ENCODE results near the gene DIS3L2. TPM values are rescaled to one million over a fixed set of nuclear protein-coding genes. Genes with fewer than 3 reads are reported as not detected.

The DIS3L2 gene, protein sequence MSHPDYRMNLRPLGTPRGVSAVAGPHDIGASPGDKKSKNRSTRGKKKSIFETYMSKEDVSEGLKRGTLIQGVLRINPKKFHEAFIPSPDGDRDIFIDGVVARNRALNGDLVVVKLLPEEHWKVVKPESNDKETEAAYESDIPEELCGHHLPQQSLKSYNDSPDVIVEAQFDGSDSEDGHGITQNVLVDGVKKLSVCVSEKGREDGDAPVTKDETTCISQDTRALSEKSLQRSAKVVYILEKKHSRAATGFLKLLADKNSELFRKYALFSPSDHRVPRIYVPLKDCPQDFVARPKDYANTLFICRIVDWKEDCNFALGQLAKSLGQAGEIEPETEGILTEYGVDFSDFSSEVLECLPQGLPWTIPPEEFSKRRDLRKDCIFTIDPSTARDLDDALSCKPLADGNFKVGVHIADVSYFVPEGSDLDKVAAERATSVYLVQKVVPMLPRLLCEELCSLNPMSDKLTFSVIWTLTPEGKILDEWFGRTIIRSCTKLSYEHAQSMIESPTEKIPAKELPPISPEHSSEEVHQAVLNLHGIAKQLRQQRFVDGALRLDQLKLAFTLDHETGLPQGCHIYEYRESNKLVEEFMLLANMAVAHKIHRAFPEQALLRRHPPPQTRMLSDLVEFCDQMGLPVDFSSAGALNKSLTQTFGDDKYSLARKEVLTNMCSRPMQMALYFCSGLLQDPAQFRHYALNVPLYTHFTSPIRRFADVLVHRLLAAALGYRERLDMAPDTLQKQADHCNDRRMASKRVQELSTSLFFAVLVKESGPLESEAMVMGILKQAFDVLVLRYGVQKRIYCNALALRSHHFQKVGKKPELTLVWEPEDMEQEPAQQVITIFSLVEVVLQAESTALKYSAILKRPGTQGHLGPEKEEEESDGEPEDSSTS
- 32.3 and 36.1 TPM in 2 replicates for total RNA-seq

DNA sequence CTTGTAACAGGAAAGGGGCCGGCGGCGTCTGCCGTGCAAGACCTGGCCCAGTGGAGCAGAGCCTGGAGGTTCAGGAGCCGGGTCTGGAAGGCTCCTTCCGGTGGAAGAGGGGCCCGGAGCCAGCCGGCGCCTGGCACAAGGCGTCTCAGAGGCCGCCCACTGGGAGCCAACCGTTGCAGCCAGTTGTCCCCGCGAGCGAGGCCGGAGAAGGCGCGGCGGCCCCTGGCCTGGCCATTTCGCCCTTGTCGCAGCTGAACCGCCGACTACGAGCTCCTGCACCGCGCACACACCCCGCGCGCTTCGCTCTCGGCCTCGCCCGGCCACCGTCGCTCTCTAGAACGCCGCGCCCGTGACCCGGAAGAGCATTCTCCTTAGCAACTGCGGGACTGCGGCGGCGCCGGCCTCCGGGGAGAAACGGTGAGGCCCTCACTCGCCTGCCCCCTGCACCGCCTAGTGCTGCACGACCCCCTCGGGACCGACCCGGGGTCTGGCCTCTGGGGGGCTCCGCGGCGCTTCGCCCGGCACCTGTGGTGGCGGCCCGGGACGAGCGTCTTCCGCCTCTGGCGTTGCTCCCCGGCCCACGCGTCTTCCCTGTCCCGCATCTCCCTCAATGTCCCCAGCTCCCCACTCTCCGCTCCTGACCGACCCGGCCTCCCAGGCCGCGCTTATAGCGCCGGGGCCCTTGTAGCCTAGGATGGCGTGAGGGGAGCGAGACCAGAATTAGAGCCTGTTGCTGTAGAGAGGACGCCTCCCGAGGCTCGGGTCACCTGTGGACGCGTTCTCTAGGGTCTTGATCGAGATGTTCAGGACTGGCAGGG is at the start of gene DIS3L2:
Gene DIS3L2 (plus strand): TSS at position 365 of the 818 bp plus-strand sequence. CDS start 53,215 bp downstream, outside the sequence.

DNA sequence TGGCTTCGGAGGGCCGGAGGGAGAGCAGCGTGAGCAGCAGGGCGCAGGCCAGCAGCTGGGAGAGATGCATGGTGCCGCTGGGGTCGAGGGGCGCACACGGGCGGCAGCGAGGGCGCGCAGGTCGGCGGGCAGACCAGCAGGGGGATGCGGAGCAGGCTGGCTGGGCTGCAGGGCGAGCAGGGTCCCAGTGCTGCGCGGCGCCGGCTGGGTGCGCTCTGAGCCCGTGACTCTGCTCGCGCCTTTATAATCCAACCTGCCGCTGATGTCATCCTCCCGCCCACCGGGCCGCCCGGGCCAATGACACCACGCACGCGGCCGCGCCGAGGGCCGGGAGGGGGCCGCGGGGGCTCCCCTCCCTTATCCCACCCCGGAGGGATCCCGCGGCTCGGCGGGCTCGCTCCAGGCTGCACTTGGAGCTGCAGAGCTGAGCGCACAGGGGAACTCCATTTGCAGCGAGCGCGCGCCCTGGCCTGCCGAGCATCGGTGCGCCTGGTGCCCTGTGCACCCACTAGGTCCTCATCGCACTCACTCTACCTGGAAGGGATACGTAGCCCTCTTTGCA is 35.3 kb upstream of the DIS3L2 start, which contains the start of gene NPPC:
Gene NPPC (minus strand): TSS at position 217 of the 562 bp plus-strand sequence. CDS start 147 bp downstream, at position 70.

DNA sequence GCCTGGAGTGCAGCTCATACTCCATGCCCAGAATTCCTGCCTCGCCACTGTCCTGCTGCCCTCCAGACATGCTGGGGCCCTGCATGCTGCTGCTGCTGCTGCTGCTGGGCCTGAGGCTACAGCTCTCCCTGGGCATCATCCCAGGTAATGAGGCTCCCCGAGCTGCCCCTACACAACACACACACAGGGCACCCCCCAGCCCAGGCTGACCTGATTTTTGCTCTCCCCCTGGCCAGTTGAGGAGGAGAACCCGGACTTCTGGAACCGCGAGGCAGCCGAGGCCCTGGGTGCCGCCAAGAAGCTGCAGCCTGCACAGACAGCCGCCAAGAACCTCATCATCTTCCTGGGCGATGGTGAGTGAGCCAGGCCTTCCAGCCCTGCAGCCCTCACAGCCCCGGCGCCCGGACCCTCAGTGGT is 417.2 kb downstream of the DIS3L2 start, which contains the start of gene ALPP:
Gene ALPP (plus strand): TSS at position 17 of the 417 bp plus-strand sequence. CDS start 52 bp downstream, at position 69.

Small RNAs within 50 kb of the gene (small RNA-seq; reads per million reads assigned to genes)
- not detected for gene AC068134.3
- not detected for gene AC068134.4
- gene MIR562 = not detected

Other genes with a start within 250 kb of the DIS3L2 start
- gene PDE6D, start 180.4 kb upstream of the DIS3L2 start, total RNA-seq = 27.5 and 36.0 TPM in 2 replicates
- gene COPS7B, start 175.3 kb upstream of the DIS3L2 start, total RNA-seq = 21.9 and 29.3 TPM in 2 replicates
- gene NPPC, start 35.3 kb upstream of the DIS3L2 start, total RNA-seq = not detected in 2 replicates